MCF 10A (cell line): ENCODE data around the gene PFN2. TPM values are rescaled to one million over a fixed set of nuclear protein-coding genes. Genes with fewer than 3 reads are reported as not detected.

Experiments used
- BruUV-seq: library from RNA; stranded (reverse); fragments of 400-500 nt; replicated peaks from 2 replicates; lab custom pipeline; 2021; lab: Mats Ljungman, UMichigan
- CTCF ChIA-PET: fragments of 300-600 bp; sonication (Branson Sonifier 250); formaldehyde crosslinking; extraction: SDS; loops from one replicate; lab custom pipeline; 2021; ENCODE audit warnings: antibody characterized with exemption, inconsistent platforms; lab: Yijun Ruan, JAX
- POLR2A ChIA-PET: fragments of 300-600, 350-650 bp; sonication (Branson Sonifier 250); formaldehyde crosslinking; extraction: SDS; loops from one replicate; lab custom pipeline; 2020; ENCODE audit warnings: antibody characterized with exemption, inconsistent platforms; lab: Yijun Ruan, JAX
- DNase-seq: peaks from one replicate; pipeline ENCODE4 v3.0.0-alpha.2; 2018; ENCODE audit not compliant: unreplicated experiment
- H3K27ac Mint-ChIP-seq: one replicate; pipeline ENCODE4 v1.8.0; 2022; ENCODE audit warnings: mild to moderate bottlenecking, low read depth, mixed read lengths; ENCODE audit not compliant: unreplicated experiment
- H3K27me3 Mint-ChIP-seq: one replicate; pipeline ENCODE4 v1.8.0; 2022; ENCODE audit warnings: mixed read lengths; ENCODE audit not compliant: insufficient read depth, unreplicated experiment
- H3K36me3 Mint-ChIP-seq: one replicate; pipeline ENCODE4 v1.8.0; 2022; ENCODE audit warnings: mild to moderate bottlenecking, moderate library complexity, mixed read lengths; ENCODE audit not compliant: insufficient read depth, unreplicated experiment
- H3K4me1 Mint-ChIP-seq: one replicate; pipeline ENCODE4 v1.8.0; 2022; ENCODE audit warnings: mixed read lengths; ENCODE audit not compliant: insufficient read depth, unreplicated experiment
- H3K4me3 Mint-ChIP-seq: one replicate; pipeline ENCODE4 v1.8.0; 2022; ENCODE audit warnings: mild to moderate bottlenecking, moderate library complexity, mixed read lengths; ENCODE audit not compliant: unreplicated experiment
- H3K9me3 Mint-ChIP-seq: one replicate; pipeline ENCODE4 v1.8.0; 2022; ENCODE audit warnings: mixed read lengths; ENCODE audit not compliant: unreplicated experiment
- CTCF ChIP-seq: fragments of 200-600 bp; IDR thresholded peaks from one replicate; pipeline ENCODE4 v1.8.0; 2022; ENCODE audit warnings: antibody characterized with exemption, mild to moderate bottlenecking; ENCODE audit not compliant: unreplicated experiment
- intact Hi-C: fragments of 100-400 bp; cut with micrococcal nuclease; formaldehyde crosslinking; loops from 2 replicates; pipeline ENCODE4 v1.14.1; 2022
- total RNA-seq: library from RNA; stranded (reverse); gene quantifications from 2 replicates; pipeline ENCODE4 v1.2.3, GENCODE V29; 2022

The PFN2 gene
- total RNA-seq, 1 experiment from 2014 or later: 117 TPM

DNA sequence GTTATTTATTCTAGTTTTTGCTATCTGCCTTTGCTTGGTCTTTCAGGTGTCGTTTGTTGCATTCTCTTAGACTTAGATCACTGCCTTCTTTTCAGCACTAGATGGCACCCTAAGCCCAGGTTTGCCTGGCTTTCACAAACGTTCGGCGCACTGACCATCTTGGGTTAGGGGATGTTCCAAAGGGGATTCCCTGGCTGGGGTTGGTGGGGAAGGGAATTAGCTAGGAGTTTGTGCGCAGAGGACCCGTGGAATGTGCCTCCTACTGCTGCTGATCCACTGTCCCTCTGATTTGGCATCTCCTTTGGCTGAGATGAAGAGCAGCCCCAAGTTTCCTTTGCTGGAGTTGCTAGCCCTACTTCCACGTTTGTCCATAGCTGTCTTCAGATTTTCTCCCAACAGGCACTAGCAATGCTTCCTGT, 33.9 kb downstream of the PFN2 start:
- H3K27me3 Mint-ChIP-seq: no peaks in the 10 kb centered on the region
- CTCF ChIA-PET: interaction anchor here (0.6 to 3.7 kb wide), 30 partner anchors 9 to 609 kb away, joined by 3 to 33 read pairs (median 4); partner anchors contain the start of genes EIF2A and SERP1
- DNase-seq: peak; percentile 69
- POLR2A ChIA-PET: interaction anchor here (1.2 kb wide), 1 partner anchor 10 kb away, joined by 3 read pairs; no protein-coding TSS in a partner anchor
- BruUV-seq: no TSS peak
- peak; percentile 81 for TF ChIP-seq CTCF
- peak overlapping the region; percentile 19 for H3K4me3 Mint-ChIP-seq
- H3K36me3 Mint-ChIP-seq: peaks cover 5% of the 10 kb centered on the region
- peaks cover 28% of the 10 kb centered on the region for H3K4me1 Mint-ChIP-seq
- no peak overlapping the region for H3K27ac Mint-ChIP-seq
- intact Hi-C loops: loop anchor here (1.0 to 2.0 kb wide), 3 partner anchors 30 to 284 kb away; no protein-coding TSS in a partner anchor
- H3K9me3 Mint-ChIP-seq: no peaks in the 10 kb centered on the region

GRCh38 chr3:149934524-149934923, 36.2 kb downstream of the PFN2 start:
- BruUV-seq: no TSS peak
- Mint-ChIP-seq H3K27ac (no peak overlapping the region), H3K4me1 (peaks cover 28% of the 10 kb centered on the region), H3K36me3 (peaks cover 5% of the 10 kb centered on the region), H3K9me3 (no peaks in the 10 kb centered on the region), H3K27me3 (no peaks in the 10 kb centered on the region), H3K4me3 (no peak overlapping the region)
- peak; percentile 56 for DNase-seq
- TF ChIP-seq CTCF: no peak
- intact Hi-C loops: no loop called here
- ChIA-PET POLR2A (interaction anchor here (1.1 kb wide), 1 partner anchor 282 kb away, joined by 5 read pairs; no protein-coding TSS in a partner anchor), CTCF (interaction anchor here (1.1 to 3.7 kb wide), 2 partner anchors 248 to 285 kb away, joined by 4 to 33 read pairs; no protein-coding TSS in a partner anchor)

GRCh38 chr3:149933858-149934257, 36.8 kb downstream of the PFN2 start:
- no peak overlapping the region for H3K27ac Mint-ChIP-seq
- POLR2A ChIA-PET: no interaction called here
- H3K9me3 Mint-ChIP-seq: no peaks in the 10 kb centered on the region
- intact Hi-C loops: no loop called here
- no peak for DNase-seq
- peaks cover 21% of the 10 kb centered on the region for H3K4me1 Mint-ChIP-seq
- no peak for TF ChIP-seq CTCF
- CTCF ChIA-PET: interaction anchor here (0.5 to 1.1 kb wide), 2 partner anchors 118 to 249 kb away, joined by 3 to 4 read pairs; no protein-coding TSS in a partner anchor
- no peak overlapping the region for H3K4me3 Mint-ChIP-seq
- H3K27me3 Mint-ChIP-seq: no peaks in the 10 kb centered on the region
- H3K36me3 Mint-ChIP-seq: peaks cover 5% of the 10 kb centered on the region
- no TSS peak for BruUV-seq

DNA sequence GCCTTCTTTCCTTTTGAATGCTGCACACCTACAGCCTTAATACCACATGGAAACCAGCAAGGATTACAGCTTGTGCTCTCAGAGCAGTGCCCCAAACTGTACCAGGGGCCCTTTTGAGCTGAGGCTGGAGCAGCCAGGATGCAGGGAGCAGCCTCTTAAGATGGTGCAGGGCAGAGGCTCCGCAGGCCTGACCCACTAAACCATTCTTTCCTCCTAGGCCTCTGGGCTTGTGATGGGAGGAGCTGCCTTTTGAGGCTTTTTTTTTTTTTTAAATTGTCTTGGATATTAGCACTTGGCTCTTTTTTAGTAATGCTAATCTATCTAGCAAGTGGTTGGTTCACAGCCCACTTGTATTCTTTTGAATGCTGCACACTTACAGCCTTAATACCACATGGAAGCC, 37.7 kb downstream of the PFN2 start:
- BruUV-seq: no TSS peak
- POLR2A ChIA-PET: no interaction called here
- H3K27me3 Mint-ChIP-seq: no peaks in the 10 kb centered on the region
- intact Hi-C loops: no loop called here
- no peak for TF ChIP-seq CTCF
- CTCF ChIA-PET: interaction anchor here (0.5 to 1.0 kb wide), 6 partner anchors 15 to 306 kb away, joined by 3 to 5 read pairs (median 3); no protein-coding TSS in a partner anchor
- peaks cover 18% of the 10 kb centered on the region for H3K4me1 Mint-ChIP-seq
- no peaks in the 10 kb centered on the region for H3K9me3 Mint-ChIP-seq
- H3K36me3 Mint-ChIP-seq: peaks cover 5% of the 10 kb centered on the region
- DNase-seq: no peak
- H3K27ac Mint-ChIP-seq: no peak overlapping the region
- no peak overlapping the region for H3K4me3 Mint-ChIP-seq
